ENCODE results near the gene FHIP2A. TPM values are rescaled to one million over a fixed set of nuclear protein-coding genes. Genes with fewer than 3 reads are reported as not detected.
A peak's percentile ranks its signal among the peaks of the same experiment; 100 is the strongest.
"Not testable (repeated sequence)": the region's sequence is repeated elsewhere in the genome, so short reads cannot be mapped to it uniquely, and the experiment has no call there.

Gene FHIP2A
- 10 to 100 TPM; 34.1 to 38.1 TPM for total RNA-seq
- long read RNA-seq, donor 1, full-length matches to known transcripts = 4 of 8 reads
- long read RNA-seq, donor 1, partial matches to known transcripts = 1 of 8 reads
- long read RNA-seq, donor 1, other reads (novel, unspliced or antisense) = 3 of 8 reads
- long read RNA-seq, donor 2, full-length matches to known transcripts = 6 of 11 reads
- long read RNA-seq, donor 2, partial matches to known transcripts = 4 of 11 reads
- long read RNA-seq, donor 2, other reads (novel, unspliced or antisense) = 1 of 11 reads

- peak; percentile 91 for DNase-seq (ENCODE audit: low spot score)
- intact Hi-C loops (cut with DNase I) = no loop called here
Measured at GRCh38 chr10:114821293-114821914, at the start of gene FHIP2A. Gene FHIP2A, plus strand, starts transcription at chr10:114821780. Its CDS starts 299 bp downstream, at chr10:114822079.

GRCh38 chr10:114772496-114773196 is 48.9 kb upstream of the FHIP2A start:
- intact Hi-C loops (cut with DNase I) = no loop called here
- no peak for DNase-seq (ENCODE audit: low spot score)

DNA sequence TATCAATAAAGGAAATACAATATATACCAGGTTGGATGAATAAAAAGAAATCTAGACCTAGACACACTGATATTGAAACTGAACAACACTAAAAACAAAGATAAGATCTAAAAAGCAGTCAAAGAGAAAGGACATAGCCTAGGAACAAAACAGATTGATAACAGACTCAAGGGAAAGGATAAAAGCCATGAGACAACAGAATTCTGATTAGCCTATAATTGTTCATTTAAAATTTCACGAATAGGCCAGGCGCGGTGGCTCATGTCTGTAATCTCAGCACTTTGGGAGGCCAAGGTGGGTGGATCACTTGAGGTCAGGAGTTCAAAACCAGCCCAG is 48.4 kb upstream of the FHIP2A start:
- DNase-seq (ENCODE audit: low spot score) = no peak
- intact Hi-C loops (cut with DNase I) = no loop called here

DNA sequence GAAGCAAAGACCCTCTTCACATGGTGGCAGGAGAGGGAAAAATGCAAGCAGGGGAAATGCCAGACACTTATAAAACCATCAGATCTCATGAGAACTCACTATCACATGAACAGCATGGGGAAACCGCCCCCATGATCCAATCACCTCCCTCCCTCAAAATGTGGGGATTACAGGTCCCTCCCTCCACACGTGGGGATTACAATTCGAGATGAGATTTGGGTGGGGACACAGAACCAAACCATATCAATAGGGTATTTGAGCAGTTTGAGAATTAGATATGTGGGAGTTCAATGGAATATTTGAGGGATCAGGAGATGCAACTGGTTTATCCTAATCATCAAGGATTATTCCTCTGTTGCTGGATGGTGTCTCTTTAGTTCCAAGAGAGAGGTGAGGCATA is 46.5 kb upstream of the FHIP2A start:
- DNase-seq (ENCODE audit: low spot score); intact Hi-C loops (cut with DNase I): not testable (repeated sequence)

DNA sequence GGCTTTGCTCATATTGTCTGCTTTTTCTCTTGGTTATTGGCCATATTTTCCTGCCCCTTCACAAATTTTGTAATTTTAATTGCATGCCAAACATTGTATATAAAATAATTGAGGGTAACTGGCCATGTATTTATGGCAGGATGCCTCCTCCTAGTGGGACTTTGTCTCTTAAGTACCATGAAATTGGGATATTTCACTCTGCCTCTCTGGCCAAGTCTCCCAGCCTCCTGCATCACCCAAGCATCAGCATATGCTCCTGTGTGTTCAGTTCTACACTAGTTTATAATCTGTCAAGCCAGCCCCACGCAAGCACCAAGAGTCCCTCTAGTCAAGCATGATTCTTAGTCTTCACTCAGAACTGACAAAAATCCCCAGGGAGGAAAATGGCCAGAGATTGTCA is 44.2 kb upstream of the FHIP2A start:
- intact Hi-C loops (cut with DNase I) = no loop called here
- DNase-seq (ENCODE audit: low spot score) = no peak

DNA sequence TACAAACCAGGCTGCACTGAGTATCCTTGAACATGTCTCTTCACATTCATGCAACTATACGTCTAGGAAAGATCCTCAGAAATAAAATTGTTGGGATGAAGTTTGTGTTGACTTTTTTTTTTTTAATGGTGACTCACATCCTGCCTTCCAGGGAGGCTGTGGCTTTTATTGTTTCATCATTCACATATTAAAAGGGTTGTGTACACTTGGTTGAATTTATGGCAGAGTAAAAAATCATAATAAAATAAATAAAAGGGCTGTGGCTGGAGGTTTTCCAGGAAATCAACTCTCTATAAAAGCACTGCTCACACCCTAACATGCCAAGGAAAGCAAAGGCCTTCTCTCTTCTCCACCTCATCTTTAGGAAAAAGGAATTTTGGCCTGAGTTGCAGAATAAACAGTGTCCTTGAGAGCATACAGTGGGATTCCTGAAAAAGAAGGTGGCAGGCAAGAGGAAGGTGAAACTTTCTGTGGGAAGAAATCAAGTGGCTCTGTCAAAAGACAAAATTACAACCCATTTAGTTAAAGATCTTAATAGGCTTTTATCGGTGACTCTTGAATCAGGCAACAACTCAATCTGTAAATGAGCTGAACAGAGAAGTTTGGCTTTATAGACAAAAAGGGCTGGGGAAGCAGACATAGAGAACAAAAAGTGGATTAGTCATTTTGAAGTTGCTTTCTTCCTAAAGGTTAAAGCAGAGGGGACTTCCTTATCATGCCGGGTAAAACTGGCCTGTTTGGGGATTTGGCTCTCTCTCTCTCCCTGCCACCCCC is 41.6 kb upstream of the FHIP2A start:
- intact Hi-C loops (cut with DNase I) = loop anchor here (5.0 to 10.0 kb wide), 2 partner anchors 228 to 235 kb away; no protein-coding TSS in a partner anchor
- no peak for DNase-seq (ENCODE audit: low spot score)

DNA sequence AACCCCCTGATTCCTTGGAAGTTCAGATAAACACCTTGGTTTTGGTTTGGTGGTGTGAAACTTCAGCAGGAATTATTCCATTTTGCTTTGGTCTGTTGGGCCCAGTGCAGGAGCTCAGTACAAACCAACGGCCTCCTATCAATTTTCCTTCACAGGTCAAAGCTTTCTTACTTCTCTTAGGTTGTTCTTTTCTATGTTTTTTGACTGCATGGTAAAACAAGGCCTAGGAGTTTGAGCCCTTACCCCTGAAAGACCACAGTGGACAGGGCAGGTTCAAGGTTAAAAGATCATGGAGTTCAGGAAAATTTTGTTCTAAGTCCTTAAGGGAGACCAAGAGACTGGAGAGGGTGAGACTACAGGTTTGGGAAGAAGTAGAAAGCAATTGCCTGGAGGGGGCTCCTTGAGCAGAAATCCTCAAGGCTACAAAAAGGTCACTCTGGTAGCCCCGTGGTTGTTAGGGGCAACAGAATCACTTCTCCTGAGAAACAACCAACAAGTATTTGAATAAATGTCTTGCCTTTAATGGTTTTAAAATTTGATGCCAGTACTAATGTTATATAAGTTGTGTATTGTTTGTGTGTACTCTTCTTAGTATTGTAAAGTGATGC is 40.9 kb upstream of the FHIP2A start:
- intact Hi-C loops (cut with DNase I) = loop anchor here (5.0 to 10.0 kb wide), 2 partner anchors 228 to 236 kb away; no protein-coding TSS in a partner anchor
- no peak for DNase-seq (ENCODE audit: low spot score)

- intact Hi-C loops (cut with DNase I) = loop anchor here (5.0 to 10.0 kb wide), 2 partner anchors 230 to 238 kb away; no protein-coding TSS in a partner anchor
Measured at GRCh38 chr10:114782666-114783065, 38.9 kb upstream of the FHIP2A start.

GRCh38 chr10:114783686-114784085 is 37.9 kb upstream of the FHIP2A start:
- intact Hi-C loops (cut with DNase I) = loop anchor here (5.0 to 10.0 kb wide), 2 partner anchors 231 to 239 kb away; no protein-coding TSS in a partner anchor
- no peak for DNase-seq (ENCODE audit: low spot score)

More at GRCh38 chr10:114782666-114783065, 38.9 kb upstream of the FHIP2A start:
- DNase-seq (ENCODE audit: low spot score) = no peak

GRCh38 chr10:114786492-114786891 is 35.1 kb upstream of the FHIP2A start:
- not testable (repeated sequence) for DNase-seq (ENCODE audit: low spot score)
- intact Hi-C loops (cut with DNase I) = loop anchor here in 1 of 2 donors (10.0 kb wide), 1 partner anchor 242 kb away; no protein-coding TSS in a partner anchor

- DNase-seq (ENCODE audit: low spot score) = not testable (repeated sequence)
- intact Hi-C loops (cut with DNase I) = loop anchor here in 1 of 2 donors (10.0 kb wide), 1 partner anchor 242 kb away; no protein-coding TSS in a partner anchor
Measured at GRCh38 chr10:114787131-114787530, 34.4 kb upstream of the FHIP2A start.

- DNase-seq (ENCODE audit: low spot score) = no peak
- intact Hi-C loops (cut with DNase I) = no loop called here
Measured at GRCh38 chr10:114791768-114792167, 29.8 kb upstream of the FHIP2A start.

DNA sequence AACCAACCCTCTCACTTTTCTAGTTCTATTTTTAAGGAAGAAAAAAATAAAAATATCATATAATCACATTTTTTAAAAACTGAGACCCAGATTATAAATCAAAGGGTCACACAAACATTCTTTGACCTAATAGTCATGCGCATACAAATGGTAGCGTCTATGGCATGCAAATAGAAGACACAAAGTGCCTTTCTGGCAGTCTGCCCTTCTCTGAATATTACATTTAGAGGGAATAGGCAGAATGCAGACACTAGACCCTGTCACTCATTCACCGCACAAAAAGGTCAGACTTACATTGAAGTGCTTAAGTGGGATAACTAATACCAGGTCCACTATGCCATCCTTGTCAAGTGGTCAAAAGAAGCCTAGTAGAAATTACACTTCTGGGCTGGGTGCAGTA is 26.5 kb upstream of the FHIP2A start:
- DNase-seq (ENCODE audit: low spot score) = no peak
- intact Hi-C loops (cut with DNase I) = no loop called here

DNA sequence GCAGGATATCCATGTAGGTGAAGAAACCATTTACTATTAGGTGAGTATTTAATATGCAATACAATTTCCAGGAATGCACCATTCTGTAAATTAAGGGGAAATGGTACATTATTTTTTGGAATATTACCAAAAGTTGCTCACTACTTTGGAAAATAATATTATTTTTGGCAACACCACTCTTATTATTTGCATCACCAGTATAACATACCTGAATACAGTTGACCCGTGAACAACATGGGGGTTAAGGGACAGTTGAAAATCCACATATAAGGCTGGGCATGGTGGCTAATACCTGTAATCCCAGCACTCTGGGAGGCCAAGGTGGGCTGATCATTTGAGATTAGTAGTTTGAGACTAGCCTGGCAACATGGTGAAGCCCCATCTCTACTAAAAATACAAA is 21.2 kb upstream of the FHIP2A start:
- DNase-seq (ENCODE audit: low spot score) = no peak
- intact Hi-C loops (cut with DNase I) = no loop called here

- DNase-seq (ENCODE audit: low spot score) = no peak
- intact Hi-C loops (cut with DNase I) = no loop called here
Measured at GRCh38 chr10:114801411-114801813, 20.2 kb upstream of the FHIP2A start.

DNA sequence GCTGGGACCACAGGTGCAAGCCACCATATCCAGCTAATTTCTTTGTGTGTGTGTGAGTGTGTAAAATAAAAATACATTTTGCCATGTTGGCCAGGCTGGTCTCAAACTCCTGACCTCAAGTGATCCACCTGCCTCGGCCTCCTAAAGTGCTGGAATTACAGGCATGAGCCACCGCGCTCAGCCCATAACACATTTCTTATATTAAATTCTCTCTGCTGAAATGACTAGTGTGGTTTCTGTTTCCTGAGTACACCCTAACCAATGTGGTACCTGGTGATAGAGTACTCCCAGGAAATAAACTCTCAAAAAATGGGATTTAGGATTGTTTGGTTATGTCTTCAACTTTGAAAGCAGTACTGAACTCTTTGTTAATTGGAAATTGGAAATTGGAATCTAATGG is 19.4 kb upstream of the FHIP2A start:
- intact Hi-C loops (cut with DNase I) = no loop called here
- DNase-seq (ENCODE audit: low spot score) = no peak

DNA sequence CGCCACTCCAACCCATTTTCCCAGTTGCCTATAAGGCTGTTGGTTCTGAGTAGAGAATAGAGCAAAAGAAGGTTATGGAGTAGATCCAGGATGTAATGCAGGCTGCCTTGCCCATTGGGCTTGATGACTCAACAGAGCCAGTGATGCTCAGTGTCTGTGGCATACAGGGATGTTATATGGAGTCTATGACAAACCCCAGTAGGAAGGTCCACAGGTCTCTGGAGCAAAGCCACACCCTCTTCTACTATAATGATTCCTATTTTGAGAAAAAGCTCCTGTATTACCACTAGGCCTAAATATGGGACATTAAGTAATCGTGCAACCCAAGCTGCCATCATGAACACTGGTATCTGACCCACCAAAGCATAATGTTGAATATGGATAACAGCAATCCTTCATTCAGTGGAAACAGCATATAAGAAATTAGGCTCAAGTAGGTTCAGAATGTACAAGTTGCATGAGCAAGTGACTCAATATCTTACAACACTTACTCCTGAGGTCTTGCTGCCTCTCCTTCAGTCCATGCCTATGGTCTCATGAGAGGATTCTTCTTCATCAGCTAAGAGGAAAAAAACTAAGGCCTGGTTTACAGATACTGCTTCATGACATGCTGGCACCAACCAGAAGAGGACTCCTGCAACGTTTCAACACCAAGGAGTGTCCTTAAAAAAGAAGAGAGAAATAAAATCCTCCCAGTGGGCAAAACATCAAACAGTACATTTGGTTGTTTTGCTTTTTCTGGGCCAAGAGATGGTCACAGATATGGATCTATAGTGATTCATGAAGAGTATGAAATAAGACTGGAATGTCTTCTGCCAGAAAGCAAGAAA is 14.8 kb upstream of the FHIP2A start:
- DNase-seq (ENCODE audit: low spot score) = no peak
- intact Hi-C loops (cut with DNase I) = no loop called here

GRCh38 chr10:114808982-114809381 is 12.6 kb upstream of the FHIP2A start:
- intact Hi-C loops (cut with DNase I) = no loop called here
- DNase-seq (ENCODE audit: low spot score) = no peak
